Ishikawa (cell line): ENCODE results near the gene TMEM141.

Experiments
- CEBPB ChIP-seq: IDR thresholded peaks from 2 replicates; pipeline ENCODE4 v1.6.1; 2012
- CREB1 ChIP-seq: IDR thresholded peaks from 2 replicates; pipeline ENCODE4 v1.6.1; 2012; ENCODE audit warnings: low read depth
- EGR1 ChIP-seq: IDR thresholded peaks from 2 replicates; pipeline ENCODE4 v1.6.1; 2012
- EP300 ChIP-seq: IDR thresholded peaks from 2 replicates; pipeline ENCODE4 v1.6.1; 2012; ENCODE audit warnings: borderline replicate concordance
- FOXM1 ChIP-seq: IDR thresholded peaks from 2 replicates; pipeline ENCODE4 v1.6.1; 2012; ENCODE audit warnings: low read depth, borderline replicate concordance
- NFIC ChIP-seq: IDR thresholded peaks from 2 replicates; pipeline ENCODE4 v1.6.1; 2012
- RAD21 ChIP-seq: IDR thresholded peaks from 2 replicates; pipeline ENCODE4 v1.6.1; 2012; ENCODE audit warnings: low read depth
- TAF1 ChIP-seq: IDR thresholded peaks from 2 replicates; pipeline ENCODE4 v1.6.1; 2012; ENCODE audit warnings: low read depth, mild to moderate bottlenecking
- TCF12 ChIP-seq: IDR thresholded peaks from 2 replicates; pipeline ENCODE4 v1.6.1; 2012; ENCODE audit warnings: low read depth
- TEAD4 ChIP-seq: IDR thresholded peaks from 2 replicates; pipeline ENCODE4 v1.6.1; 2012
- YY1 ChIP-seq: IDR thresholded peaks from 2 replicates; pipeline ENCODE4 v1.6.1; 2012; ENCODE audit warnings: low read depth
- ZBTB7A ChIP-seq: IDR thresholded peaks from 2 replicates; pipeline ENCODE4 v1.6.1; 2012; ENCODE audit warnings: low read depth
- TF ChIP-seq, protein P1 (sequence below): IDR thresholded peaks from 2 replicates; pipeline ENCODE4 v1.6.1; 2012; ENCODE audit warnings: low read depth, mild to moderate bottlenecking
- TF ChIP-seq, protein P2 (sequence below): IDR thresholded peaks from 2 replicates; pipeline ENCODE4 v1.6.1; 2012
- TF ChIP-seq, protein P3 (sequence below): IDR thresholded peaks from 2 replicates; pipeline ENCODE4 v1.6.1; 2012

The TMEM141 gene

DNA sequence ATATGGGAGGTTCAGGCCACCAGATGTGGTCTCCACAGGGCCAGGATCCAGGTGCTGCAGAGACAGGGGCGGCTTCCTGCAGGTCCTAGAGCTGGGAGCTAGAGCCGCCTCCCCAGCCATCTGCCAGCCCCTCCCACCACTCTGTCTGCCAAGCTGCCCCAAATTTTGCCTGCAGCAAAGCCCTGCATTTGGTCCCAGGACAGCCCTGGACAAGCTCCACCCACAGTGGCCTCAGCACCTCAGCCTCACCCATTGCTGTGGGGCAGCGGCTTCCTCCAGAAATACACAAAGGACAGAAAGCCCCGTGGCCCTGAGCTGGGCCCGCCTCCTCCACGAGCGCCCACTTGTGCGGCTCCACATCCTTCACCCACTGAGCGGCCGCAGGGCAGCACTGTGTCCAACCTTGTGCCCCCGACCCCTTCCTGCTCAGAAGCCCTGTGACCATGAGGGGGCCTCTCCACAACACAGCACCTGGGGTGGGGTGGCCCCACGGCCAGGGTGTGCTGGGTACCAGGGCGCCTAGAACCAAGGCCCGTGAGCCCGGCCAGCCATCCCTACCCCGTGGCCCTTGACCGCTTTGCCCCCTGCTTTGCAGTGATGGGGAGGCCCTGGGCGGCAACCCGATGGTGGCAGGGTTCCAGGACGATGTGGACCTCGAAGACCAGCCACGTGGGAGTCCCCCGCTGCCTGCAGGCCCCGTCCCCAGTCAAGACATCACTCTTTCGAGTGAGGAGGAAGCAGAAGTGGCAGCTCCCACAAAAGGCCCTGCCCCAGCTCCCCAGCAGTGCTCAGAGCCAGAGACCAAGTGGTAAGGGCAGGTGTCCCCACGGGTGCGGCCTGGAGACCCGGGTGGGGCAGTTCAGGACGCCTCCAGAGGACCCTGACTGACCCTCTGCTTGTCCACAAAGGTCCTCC lies 47.4 kb downstream of the TMEM141 start:
- no peak for TF ChIP-seq RAD21
- TF ChIP-seq EGR1 = no peak
- no peak for TF ChIP-seq CEBPB
- no peak for TF ChIP-seq ZBTB7A
- TF ChIP-seq YY1 = no peak
- TF ChIP-seq CREB1 = no peak
- no peak for TF ChIP-seq TAF1
- TF ChIP-seq, protein P1, sequence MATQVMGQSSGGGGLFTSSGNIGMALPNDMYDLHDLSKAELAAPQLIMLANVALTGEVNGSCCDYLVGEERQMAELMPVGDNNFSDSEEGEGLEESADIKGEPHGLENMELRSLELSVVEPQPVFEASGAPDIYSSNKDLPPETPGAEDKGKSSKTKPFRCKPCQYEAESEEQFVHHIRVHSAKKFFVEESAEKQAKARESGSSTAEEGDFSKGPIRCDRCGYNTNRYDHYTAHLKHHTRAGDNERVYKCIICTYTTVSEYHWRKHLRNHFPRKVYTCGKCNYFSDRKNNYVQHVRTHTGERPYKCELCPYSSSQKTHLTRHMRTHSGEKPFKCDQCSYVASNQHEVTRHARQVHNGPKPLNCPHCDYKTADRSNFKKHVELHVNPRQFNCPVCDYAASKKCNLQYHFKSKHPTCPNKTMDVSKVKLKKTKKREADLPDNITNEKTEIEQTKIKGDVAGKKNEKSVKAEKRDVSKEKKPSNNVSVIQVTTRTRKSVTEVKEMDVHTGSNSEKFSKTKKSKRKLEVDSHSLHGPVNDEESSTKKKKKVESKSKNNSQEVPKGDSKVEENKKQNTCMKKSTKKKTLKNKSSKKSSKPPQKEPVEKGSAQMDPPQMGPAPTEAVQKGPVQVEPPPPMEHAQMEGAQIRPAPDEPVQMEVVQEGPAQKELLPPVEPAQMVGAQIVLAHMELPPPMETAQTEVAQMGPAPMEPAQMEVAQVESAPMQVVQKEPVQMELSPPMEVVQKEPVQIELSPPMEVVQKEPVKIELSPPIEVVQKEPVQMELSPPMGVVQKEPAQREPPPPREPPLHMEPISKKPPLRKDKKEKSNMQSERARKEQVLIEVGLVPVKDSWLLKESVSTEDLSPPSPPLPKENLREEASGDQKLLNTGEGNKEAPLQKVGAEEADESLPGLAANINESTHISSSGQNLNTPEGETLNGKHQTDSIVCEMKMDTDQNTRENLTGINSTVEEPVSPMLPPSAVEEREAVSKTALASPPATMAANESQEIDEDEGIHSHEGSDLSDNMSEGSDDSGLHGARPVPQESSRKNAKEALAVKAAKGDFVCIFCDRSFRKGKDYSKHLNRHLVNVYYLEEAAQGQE = no peak
- no peak for TF ChIP-seq NFIC
- no peak for TF ChIP-seq EP300
- TF ChIP-seq, protein P2, sequence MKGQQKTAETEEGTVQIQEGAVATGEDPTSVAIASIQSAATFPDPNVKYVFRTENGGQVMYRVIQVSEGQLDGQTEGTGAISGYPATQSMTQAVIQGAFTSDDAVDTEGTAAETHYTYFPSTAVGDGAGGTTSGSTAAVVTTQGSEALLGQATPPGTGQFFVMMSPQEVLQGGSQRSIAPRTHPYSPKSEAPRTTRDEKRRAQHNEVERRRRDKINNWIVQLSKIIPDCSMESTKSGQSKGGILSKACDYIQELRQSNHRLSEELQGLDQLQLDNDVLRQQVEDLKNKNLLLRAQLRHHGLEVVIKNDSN = no peak

DNA sequence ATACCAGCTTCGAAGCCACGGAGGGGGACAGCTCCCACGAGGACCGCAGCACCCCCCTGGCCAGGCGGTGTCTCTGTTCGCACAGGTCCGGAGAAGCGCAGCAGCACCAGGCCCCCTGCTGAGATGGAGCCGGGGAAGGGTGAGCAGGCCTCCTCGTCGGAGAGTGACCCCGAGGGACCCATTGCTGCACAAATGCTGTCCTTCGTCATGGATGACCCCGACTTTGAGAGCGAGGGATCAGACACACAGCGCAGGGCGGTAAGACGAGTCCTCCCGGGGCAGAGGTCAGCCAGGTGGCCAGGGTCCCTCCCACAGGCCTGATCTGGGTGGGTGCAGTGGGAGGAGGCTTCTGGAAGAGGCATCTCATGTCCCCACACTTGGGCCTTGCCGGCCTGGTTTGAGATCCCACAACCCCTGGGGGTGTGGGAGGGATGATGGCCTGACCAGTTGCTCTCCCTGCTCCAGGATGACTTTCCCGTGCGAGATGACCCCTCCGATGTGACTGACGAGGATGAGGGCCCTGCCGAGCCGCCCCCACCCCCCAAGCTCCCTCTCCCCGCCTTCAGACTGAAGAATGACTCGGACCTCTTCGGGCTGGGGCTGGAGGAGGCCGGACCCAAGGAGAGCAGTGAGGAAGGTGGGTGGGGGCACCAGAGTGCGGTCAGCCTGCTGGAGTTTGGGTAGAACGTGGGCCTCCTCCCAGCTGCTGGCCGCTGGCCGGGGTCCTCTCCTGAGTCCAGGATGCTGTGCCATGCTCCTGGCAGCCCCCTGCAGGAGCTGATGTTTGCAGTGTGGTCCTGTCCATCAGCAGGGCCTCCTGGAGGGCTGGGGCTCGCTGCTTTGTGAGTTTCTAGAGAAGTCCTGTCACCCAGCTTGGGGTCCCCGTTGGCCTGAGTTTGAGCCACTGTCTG lies 48.3 kb downstream of the TMEM141 start:
- TF ChIP-seq TAF1 (no peak), FOXM1 (no peak), EGR1 (no peak), ZBTB7A (no peak), CREB1 (no peak), RAD21 (no peak), CEBPB (no peak), TEAD4 (no peak), EP300 (no peak), TCF12 (no peak), YY1 (no peak), NFIC (no peak)
- TF ChIP-seq, protein P1 = no peak
- TF ChIP-seq, protein P3, sequence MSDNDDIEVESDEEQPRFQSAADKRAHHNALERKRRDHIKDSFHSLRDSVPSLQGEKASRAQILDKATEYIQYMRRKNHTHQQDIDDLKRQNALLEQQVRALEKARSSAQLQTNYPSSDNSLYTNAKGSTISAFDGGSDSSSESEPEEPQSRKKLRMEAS = no peak
- TF ChIP-seq, protein P2 = no peak

DNA sequence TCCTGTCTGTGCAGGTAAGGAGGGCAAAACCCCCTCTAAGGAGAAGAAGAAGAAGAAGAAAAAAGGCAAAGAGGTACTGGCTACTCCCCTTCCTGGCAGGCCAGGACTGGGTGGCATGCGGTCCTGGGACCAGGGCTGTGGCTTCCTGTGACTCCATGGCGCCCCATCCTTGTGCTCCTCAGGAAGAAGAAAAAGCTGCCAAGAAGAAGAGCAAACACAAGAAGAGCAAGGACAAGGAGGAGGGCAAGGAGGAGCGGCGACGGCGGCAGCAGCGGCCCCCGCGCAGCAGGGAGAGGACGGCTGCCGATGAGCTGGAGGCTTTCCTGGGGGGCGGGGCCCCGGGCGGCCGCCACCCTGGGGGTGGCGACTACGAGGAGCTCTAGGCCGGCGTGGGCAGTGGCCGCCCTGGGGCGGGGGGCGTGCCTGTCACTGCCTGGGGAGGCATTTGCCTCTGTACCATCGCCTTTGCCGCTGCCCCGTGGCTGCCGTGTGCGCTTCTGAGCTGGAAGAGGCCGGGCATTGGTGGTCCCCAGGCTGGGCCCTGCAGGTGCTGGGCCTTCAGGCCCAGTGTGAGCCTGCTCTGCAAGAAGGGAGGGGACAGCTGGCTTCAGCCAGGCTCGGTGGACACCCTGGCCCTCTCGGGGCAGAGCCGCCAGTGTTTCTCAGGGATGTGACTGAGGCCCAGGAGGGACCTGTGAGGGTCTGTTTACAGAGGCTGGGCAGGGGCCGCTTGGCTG lies 49.2 kb downstream of the TMEM141 start:
- no peak for TF ChIP-seq NFIC
- TF ChIP-seq TEAD4 = no peak
- TF ChIP-seq, protein P1 = no peak
- no peak for TF ChIP-seq CEBPB
- no peak for TF ChIP-seq EGR1
- TF ChIP-seq FOXM1 = no peak
- no peak for TF ChIP-seq EP300
- TF ChIP-seq, protein P2 = no peak
- TF ChIP-seq, protein P3 = no peak
- no peak for TF ChIP-seq ZBTB7A
- TF ChIP-seq RAD21 = no peak
- no peak for TF ChIP-seq TCF12
- TF ChIP-seq CREB1 = no peak
- no peak; the same call in 1 of the 2 replicates for TF ChIP-seq YY1
- no peak for TF ChIP-seq TAF1
